ENCODE results near the gene EIF2S3.

GRCh38 chrX:24005028-24005427, 49.7 kb upstream of the EIF2S3 start:
- TF ChIP-seq CTCF (IDR thresholded peaks at IDR 0.05) (no peak), EP300 (IDR thresholded peaks at IDR 0.05) (no peak)

Measured in gastroesophageal sphincter (tissue), 3 donors.